Activated CD4-positive, alpha-beta T cell treated with anti-CD3 and anti-CD28 coated beads for 36 hours (primary cell): ENCODE results near the gene DNAH14. TPM values are rescaled to one million over a fixed set of nuclear protein-coding genes. Genes with fewer than 3 reads are reported as not detected.
"Not testable (repeated sequence)": the region's sequence is repeated elsewhere in the genome, so short reads cannot be mapped to it uniquely, and the experiment has no call there.

ENCODE experiments used
- ATAC-seq: fragments of 200-7000 bp; cut with Tn5 transposase; one replicate; pipeline ENCODE4 v1.10.0; 2021; ENCODE audit warnings: mild to moderate bottlenecking, moderate library complexity
- CTCF ChIA-PET: fragments of 350-600 bp; sonication (Branson Sonifier 250); formaldehyde crosslinking; loops from one replicate; lab custom pipeline; 2021; ENCODE audit warnings: antibody characterized with exemption; lab: Charles Lee
- POLR2A ChIA-PET: fragments of 350-600 bp; sonication (Branson Sonifier 250); formaldehyde crosslinking; loops from one replicate; lab custom pipeline; 2021; ENCODE audit warnings: antibody characterized with exemption, inconsistent platforms; lab: Charles Lee
- DNase-seq: peaks from one replicate; pipeline ENCODE4 v3.0.0-alpha.2; 2020
- H3K27ac Mint-ChIP-seq: one replicate; pipeline ENCODE4 v1.8.0; 2021; ENCODE audit warnings: mixed read lengths
- H3K27me3 Mint-ChIP-seq: one replicate; pipeline ENCODE4 v1.8.0; 2021; ENCODE audit warnings: mixed read lengths
- H3K36me3 Mint-ChIP-seq: one replicate; pipeline ENCODE4 v1.8.0; 2021; ENCODE audit warnings: low read depth, mixed read lengths
- H3K4me1 Mint-ChIP-seq: one replicate; pipeline ENCODE4 v1.8.0; 2021; ENCODE audit warnings: mixed read lengths
- H3K4me3 Mint-ChIP-seq: one replicate; pipeline ENCODE4 v1.8.0; 2021; ENCODE audit warnings: mild to moderate bottlenecking, moderate library complexity, mixed read lengths
- H3K9me3 Mint-ChIP-seq: one replicate; pipeline ENCODE4 v1.8.0; 2021; ENCODE audit warnings: low read depth, mixed read lengths
- intact Hi-C, 2 experiments: fragments of 100-400 bp; cut with DNase I in 1 of 2; cut with micrococcal nuclease in 1 of 2; formaldehyde crosslinking; loops; one replicate each; pipeline versions ENCODE4 v1.14.2 to v1.15.1; 2022 to 2024; cut with DNase I, micrococcal nuclease
- total RNA-seq, 2 experiments: library from RNA; stranded (reverse); gene quantifications; one replicate each; pipeline ENCODE4 v1.2.3, GENCODE V29; 2021

The DNAH14 gene
- total RNA-seq, 2 experiments from 2014 or later = 1.6 to 2.1 TPM

DNA sequence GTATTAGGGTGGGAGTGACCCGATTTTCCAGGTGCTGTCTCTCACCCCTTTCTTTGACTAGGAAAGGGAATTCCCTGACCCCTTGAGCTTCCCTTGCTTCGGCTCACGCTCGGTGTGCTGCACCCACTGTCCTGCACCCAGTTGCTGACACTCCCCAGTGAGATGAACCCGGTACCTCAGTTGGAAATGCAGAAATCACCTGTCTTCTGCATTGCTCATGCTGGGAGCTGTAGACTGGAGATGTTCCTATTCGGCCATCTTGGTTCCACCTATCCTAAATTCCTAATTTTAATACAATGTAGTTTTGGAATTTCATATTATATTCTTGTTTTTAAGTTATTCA is 16.8 kb downstream of the DNAH14 start:
- H3K4me1 Mint-ChIP-seq, H3K4me3 Mint-ChIP-seq, DNase-seq, H3K27ac Mint-ChIP-seq, POLR2A ChIA-PET, H3K9me3 Mint-ChIP-seq, H3K36me3 Mint-ChIP-seq, ATAC-seq, H3K27me3 Mint-ChIP-seq: not testable (repeated sequence)
- CTCF ChIA-PET = interaction anchor here (0.7 kb wide), 1 partner anchor 437 kb away, joined by 3 read pairs; no protein-coding TSS in a partner anchor
- intact Hi-C loops = loop anchor here in 1 of 2 experiments (5.0 kb wide), 1 partner anchor 116 kb away; no protein-coding TSS in a partner anchor

DNA sequence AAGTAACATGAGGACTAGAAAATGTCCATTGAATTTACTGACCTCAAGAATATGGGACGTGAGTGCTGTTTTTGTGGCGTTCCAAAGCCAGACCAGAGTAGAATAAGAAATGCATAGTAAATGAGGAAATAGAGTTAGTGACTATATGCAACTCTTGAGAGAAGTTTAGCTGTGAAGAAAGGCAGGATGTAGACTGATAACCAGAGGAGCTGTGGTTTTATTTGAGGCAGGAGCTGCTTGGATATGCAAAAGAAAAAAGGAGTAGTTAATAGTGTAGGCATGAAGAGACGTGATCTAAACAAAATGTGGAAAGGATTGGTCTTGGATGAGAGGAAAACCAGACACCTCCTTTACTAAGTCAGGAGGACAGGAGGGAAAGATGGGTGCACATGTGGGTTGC is 28.2 kb downstream of the DNAH14 start:
- H3K27me3 Mint-ChIP-seq = peaks cover 4% of the 10 kb centered on the region
- intact Hi-C loops = no loop called here
- CTCF ChIA-PET = no interaction called here
- no peaks in the 10 kb centered on the region for H3K9me3 Mint-ChIP-seq
- no peak overlapping the region for H3K4me3 Mint-ChIP-seq
- POLR2A ChIA-PET = no interaction called here
- DNase-seq (no peak), ATAC-seq (no peak)
- no peaks in the 10 kb centered on the region for H3K36me3 Mint-ChIP-seq
- no peak overlapping the region for H3K27ac Mint-ChIP-seq
- H3K4me1 Mint-ChIP-seq = no peaks in the 10 kb centered on the region

GRCh38 chr1:224958490-224958889 is 29.0 kb downstream of the DNAH14 start:
- no peaks in the 10 kb centered on the region for H3K36me3 Mint-ChIP-seq
- ChIA-PET POLR2A (no interaction called here), CTCF (no interaction called here)
- no peak overlapping the region for H3K27ac Mint-ChIP-seq
- intact Hi-C loops = no loop called here
- H3K4me1 Mint-ChIP-seq = no peaks in the 10 kb centered on the region
- ATAC-seq = no peak
- peaks cover 4% of the 10 kb centered on the region for H3K27me3 Mint-ChIP-seq
- H3K9me3 Mint-ChIP-seq = no peaks in the 10 kb centered on the region
- DNase-seq = no peak
- H3K4me3 Mint-ChIP-seq = no peak overlapping the region

DNA sequence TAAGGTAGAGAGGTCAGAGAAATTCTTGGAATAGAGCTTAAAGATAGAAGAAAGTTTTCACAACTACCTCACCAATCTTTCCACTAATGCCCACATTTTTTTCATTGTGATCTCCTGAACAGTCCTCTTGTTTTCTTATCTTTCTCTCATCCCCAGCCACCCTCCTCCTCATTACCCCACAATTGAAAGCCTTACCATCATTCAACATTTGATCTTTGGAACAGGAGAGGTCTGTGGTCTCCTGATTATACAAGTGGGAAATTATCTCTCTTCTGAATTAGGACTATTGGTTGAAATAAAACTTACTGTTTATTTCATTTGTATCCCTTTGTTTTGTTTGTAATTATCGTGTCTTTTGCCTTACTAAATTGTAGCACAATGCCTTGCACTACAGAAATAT is 29.6 kb downstream of the DNAH14 start:
- Mint-ChIP-seq H3K4me1 (no peaks in the 10 kb centered on the region), H3K36me3 (no peaks in the 10 kb centered on the region), H3K9me3 (no peaks in the 10 kb centered on the region), H3K27me3 (peaks cover 4% of the 10 kb centered on the region), H3K4me3 (no peak overlapping the region), H3K27ac (no peak overlapping the region)
- ChIA-PET POLR2A (no interaction called here), CTCF (no interaction called here)
- intact Hi-C loops = no loop called here
- DNase-seq (no peak), ATAC-seq (no peak)

DNA sequence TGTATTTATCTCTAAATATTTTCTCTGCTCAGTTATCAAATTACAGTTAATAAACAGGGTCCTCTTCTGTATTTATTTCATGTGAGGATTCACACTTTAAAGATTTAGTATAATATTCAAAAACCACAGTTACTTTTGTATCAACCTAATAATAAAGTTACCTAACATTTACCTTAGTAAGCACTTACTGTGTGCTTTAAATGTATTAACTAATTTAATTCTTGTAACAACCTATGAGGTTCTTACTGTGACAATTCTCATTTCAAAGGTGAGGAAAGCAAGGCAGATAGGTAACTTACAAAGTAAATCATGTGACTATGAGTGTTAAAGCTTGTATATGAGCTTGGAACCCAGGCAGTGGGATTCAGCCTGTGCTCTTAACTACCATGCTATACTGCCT is 30.2 kb downstream of the DNAH14 start:
- Mint-ChIP-seq H3K27me3 (peaks cover 4% of the 10 kb centered on the region), H3K4me1 (no peaks in the 10 kb centered on the region), H3K4me3 (no peak overlapping the region), H3K9me3 (no peaks in the 10 kb centered on the region), H3K27ac (no peak overlapping the region), H3K36me3 (no peaks in the 10 kb centered on the region)
- POLR2A ChIA-PET = no interaction called here
- intact Hi-C loops = no loop called here
- DNase-seq (no peak), ATAC-seq (no peak)
- CTCF ChIA-PET = no interaction called here

DNA sequence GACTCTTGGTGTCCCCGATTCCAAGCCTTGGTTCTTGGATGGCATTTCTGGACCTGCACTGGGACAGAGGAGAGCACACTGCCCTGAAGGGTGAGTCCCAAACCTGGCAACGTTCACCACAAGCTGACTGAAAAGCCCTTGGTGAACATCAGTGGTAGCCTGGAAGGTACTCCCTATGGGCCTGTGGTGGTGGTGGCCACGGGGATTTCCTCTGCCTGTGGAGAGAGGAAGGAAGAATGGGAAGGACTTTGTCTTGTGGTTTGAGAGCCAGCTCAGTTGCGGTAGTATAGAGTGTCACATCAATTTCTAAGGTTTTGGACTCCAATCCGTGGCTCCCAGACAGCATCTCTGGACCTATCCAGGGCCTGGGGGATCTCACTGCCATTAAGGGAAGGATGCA is 50.7 kb downstream of the DNAH14 start:
- Mint-ChIP-seq H3K27ac (no peak overlapping the region), H3K4me3 (no peak overlapping the region), H3K27me3 (peaks cover 12% of the 10 kb centered on the region), H3K36me3 (no peaks in the 10 kb centered on the region), H3K9me3 (no peaks in the 10 kb centered on the region), H3K4me1 (no peaks in the 10 kb centered on the region)
- intact Hi-C loops = no loop called here
- POLR2A ChIA-PET = no interaction called here
- CTCF ChIA-PET = no interaction called here
- DNase-seq (no peak), ATAC-seq (no peak)

DNA sequence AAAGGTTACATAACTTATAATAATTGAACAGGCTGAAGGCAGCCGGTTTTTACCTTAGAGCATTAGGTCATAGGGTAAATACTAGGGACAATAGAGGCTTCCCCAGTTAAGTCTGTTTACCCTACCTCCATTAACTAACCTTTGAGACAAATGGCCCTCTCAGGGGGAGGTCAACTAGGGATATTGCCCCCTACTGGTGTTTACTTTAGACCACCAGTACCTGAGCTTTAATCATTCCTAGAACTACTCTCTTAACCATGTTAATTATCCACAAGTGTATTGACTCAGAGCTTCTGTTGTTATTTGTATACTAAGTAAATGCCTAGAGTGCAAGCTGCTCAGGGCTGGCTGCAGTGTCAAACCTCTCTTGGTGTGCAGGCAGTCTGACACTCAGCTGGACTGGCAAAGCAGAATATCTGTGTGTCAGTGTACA is 52.5 kb downstream of the DNAH14 start:
- H3K36me3 Mint-ChIP-seq, H3K4me3 Mint-ChIP-seq, H3K4me1 Mint-ChIP-seq, intact Hi-C loops, DNase-seq, H3K9me3 Mint-ChIP-seq, CTCF ChIA-PET, H3K27ac Mint-ChIP-seq, POLR2A ChIA-PET, ATAC-seq: not testable (repeated sequence)
- H3K27me3 Mint-ChIP-seq = peaks cover 12% of the 10 kb centered on the region

DNA sequence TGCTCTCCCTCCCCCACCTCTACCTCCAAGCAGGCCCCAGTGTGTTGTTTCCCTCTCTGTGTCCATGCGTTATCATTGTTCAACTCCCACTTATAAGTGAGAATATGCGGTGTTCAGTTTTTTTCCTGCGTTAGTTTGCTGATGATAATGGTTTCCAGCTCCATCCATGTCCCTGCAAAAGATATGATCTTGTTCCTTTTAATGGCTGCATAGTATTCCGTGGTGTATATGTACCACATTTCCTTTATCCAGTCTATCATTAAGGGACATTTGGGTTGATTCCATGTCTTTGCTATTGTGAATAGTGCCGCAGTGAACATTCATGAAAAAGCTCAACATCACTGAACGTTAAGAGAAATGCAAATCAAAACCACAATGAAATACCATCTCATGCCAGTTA is 58.6 kb downstream of the DNAH14 start:
- Mint-ChIP-seq H3K4me3 (no peak overlapping the region), H3K36me3 (no peaks in the 10 kb centered on the region), H3K4me1 (no peaks in the 10 kb centered on the region), H3K27me3 (peaks cover 9% of the 10 kb centered on the region), H3K27ac (no peak overlapping the region), H3K9me3 (no peaks in the 10 kb centered on the region)
- CTCF ChIA-PET = no interaction called here
- no peak for ATAC-seq
- DNase-seq = no peak
- intact Hi-C loops = no loop called here
- POLR2A ChIA-PET = no interaction called here

GRCh38 chr1:224989615-224990014 is 60.1 kb downstream of the DNAH14 start:
- DNase-seq = no peak
- H3K27ac Mint-ChIP-seq = no peak overlapping the region
- H3K27me3 Mint-ChIP-seq = no peaks in the 10 kb centered on the region
- ChIA-PET POLR2A (no interaction called here), CTCF (interaction anchor here (0.6 kb wide), 1 partner anchor 264 kb away, joined by 3 read pairs; no protein-coding TSS in a partner anchor)
- H3K4me1 Mint-ChIP-seq = no peaks in the 10 kb centered on the region
- no peak for ATAC-seq
- H3K36me3 Mint-ChIP-seq = no peaks in the 10 kb centered on the region
- H3K9me3 Mint-ChIP-seq = no peaks in the 10 kb centered on the region
- no peak overlapping the region for H3K4me3 Mint-ChIP-seq
- intact Hi-C loops = no loop called here

DNA sequence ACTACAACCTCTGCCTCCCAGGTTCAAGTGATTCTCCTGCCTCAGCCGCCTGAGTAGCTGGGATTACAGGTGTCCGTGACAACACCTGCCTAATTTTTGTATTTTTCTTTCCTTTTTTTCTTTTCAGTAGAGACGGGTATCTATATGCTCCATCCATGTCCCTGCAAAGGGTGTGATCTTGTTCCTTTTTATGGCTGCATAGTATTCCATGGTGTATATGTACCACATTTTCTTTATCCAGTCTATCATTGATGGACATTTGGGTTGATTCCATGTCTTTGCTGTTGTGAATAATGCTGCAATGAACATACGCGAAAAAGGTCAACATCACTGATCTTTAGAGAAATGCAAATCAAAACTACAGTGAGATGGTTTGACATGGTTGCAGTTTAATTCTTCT is 62.1 kb downstream of the DNAH14 start:
- H3K9me3 Mint-ChIP-seq, DNase-seq, H3K4me3 Mint-ChIP-seq, ATAC-seq, CTCF ChIA-PET, H3K27ac Mint-ChIP-seq, intact Hi-C loops, H3K4me1 Mint-ChIP-seq, POLR2A ChIA-PET, H3K27me3 Mint-ChIP-seq, H3K36me3 Mint-ChIP-seq: not testable (repeated sequence)

- no peak overlapping the region for H3K27ac Mint-ChIP-seq
- peaks cover 10% of the 10 kb centered on the region for H3K9me3 Mint-ChIP-seq
- no peaks in the 10 kb centered on the region for H3K4me1 Mint-ChIP-seq
- no peak for DNase-seq
- H3K36me3 Mint-ChIP-seq = peaks cover 2% of the 10 kb centered on the region
- intact Hi-C loops = no loop called here
- ChIA-PET CTCF (no interaction called here), POLR2A (no interaction called here)
- H3K27me3 Mint-ChIP-seq = no peaks in the 10 kb centered on the region
- ATAC-seq = no peak
- no peak overlapping the region for H3K4me3 Mint-ChIP-seq
Observed at GRCh38 chr1:224995602-224996001, 66.1 kb downstream of the DNAH14 start.

DNA sequence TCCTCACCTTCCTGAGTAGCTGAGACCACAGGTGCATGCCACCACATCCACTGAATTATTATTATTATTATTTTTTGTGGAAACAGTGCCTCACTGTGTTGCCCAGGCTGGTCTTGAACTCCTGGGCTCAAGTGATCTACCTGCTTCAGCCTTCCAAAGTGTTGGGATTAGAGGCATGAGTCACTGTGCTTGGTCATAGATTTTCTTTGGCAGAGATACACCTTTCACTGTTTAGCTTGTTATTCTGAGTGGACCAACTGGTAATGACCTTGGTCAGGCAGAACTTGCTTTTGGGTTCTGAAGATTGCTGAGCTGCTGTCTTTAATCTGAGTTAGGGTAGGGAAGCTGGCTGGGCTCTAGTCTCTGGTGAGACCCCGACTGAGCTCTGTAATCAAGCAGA is 66.8 kb downstream of the DNAH14 start:
- POLR2A ChIA-PET = no interaction called here
- CTCF ChIA-PET = no interaction called here
- no peak for ATAC-seq
- no peak for DNase-seq
- H3K9me3 Mint-ChIP-seq = peaks cover 11% of the 10 kb centered on the region
- H3K4me3 Mint-ChIP-seq = no peak overlapping the region
- peaks cover 2% of the 10 kb centered on the region for H3K36me3 Mint-ChIP-seq
- no peaks in the 10 kb centered on the region for H3K4me1 Mint-ChIP-seq
- no peak overlapping the region for H3K27ac Mint-ChIP-seq
- intact Hi-C loops = no loop called here
- no peaks in the 10 kb centered on the region for H3K27me3 Mint-ChIP-seq

DNA sequence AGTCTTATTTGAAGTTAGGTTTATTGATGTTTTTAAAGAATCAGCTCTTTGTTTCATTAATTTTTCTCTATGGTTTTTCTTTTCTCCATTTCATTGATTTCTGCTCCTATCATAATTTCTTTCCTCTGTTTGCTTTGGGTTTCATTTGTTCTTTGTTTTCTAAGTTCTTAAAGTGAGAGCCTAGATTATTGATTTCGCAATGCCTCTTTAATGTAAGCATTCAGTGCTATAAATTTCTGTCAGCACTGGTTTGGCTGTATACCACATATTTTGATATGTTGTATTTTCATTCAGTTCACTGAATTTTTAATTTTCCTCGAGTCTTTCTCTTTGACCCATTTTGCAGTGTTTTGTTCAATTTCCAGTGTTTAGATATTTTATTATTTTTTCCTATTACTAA is 68.7 kb downstream of the DNAH14 start:
- intact Hi-C loops = no loop called here
- Mint-ChIP-seq H3K27ac (no peak overlapping the region), H3K36me3 (peaks cover 2% of the 10 kb centered on the region), H3K27me3 (peaks cover 2% of the 10 kb centered on the region), H3K9me3 (peaks cover 11% of the 10 kb centered on the region), H3K4me1 (no peaks in the 10 kb centered on the region), H3K4me3 (no peak overlapping the region)
- CTCF ChIA-PET = no interaction called here
- POLR2A ChIA-PET = no interaction called here
- ATAC-seq (no peak), DNase-seq (no peak)
